Hindlimb muscle (tissue), 1 donor: Measurements from ENCODE around the gene ZNF471. TPM values are rescaled to one million over a fixed set of nuclear protein-coding genes. Genes with fewer than 3 reads are reported as not detected.

ENCODE experiments used
- DNase-seq: peaks from one replicate; pipeline ENCODE4 v3.0.0-alpha.2; 2013
- polyA plus RNA-seq: library from polyadenylated mRNA; unstranded; fragments of 120-200 nt; gene quantifications from one replicate; pipeline ENCODE4 v1.2.1, GENCODE V29; 2013; ENCODE audit not compliant: insufficient read length

ZNF471 gene
- polyA plus RNA-seq, result 14.6 TPM

- peak; percentile 99 for DNase-seq
Measured at GRCh38 chr19:56507446-56508289, at the start of gene ZNF471. Gene ZNF471 (plus strand): TSS chr19:56507855. CDS start chr19:56511572, 3,717 bp downstream.

- DNase-seq, result no peak
Measured at GRCh38 chr19:56474308-56474707, 33.3 kb upstream of the ZNF471 start.

- DNase-seq, result no peak
Measured at GRCh38 chr19:56476093-56476492, 31.6 kb upstream of the ZNF471 start.

GRCh38 chr19:56476651-56477428, 30.8 kb upstream of the ZNF471 start, which contains the start of gene ZNF667:
Gene ZNF667 (minus strand): TSS chr19:56477345. CDS start chr19:56462370, 14,975 bp downstream.
- no peak for DNase-seq

GRCh38 chr19:56477429-56478338, 30.0 kb upstream of the ZNF471 start:
- peak; percentile 94 for DNase-seq

- DNase-seq, result no peak
Measured at GRCh38 chr19:56491399-56491798, 16.3 kb upstream of the ZNF471 start.

GRCh38 chr19:56504581-56504980, 3.1 kb upstream of the ZNF471 start:
- no peak for DNase-seq

GRCh38 chr19:56508290-56508778, 679 bp downstream of the ZNF471 start:
- peak; percentile 2 for DNase-seq

GRCh38 chr19:56525214-56525860, 17.7 kb downstream of the ZNF471 start:
- no peak for DNase-seq

GRCh38 chr19:56537442-56537841, 29.8 kb downstream of the ZNF471 start:
- DNase-seq, result no peak

GRCh38 chr19:56538254-56538760, 30.7 kb downstream of the ZNF471 start:
- DNase-seq, result peak; percentile 91

GRCh38 chr19:56538761-56539263, 31.2 kb downstream of the ZNF471 start, which contains the start of gene ZFP28:
Gene ZFP28 (plus strand): TSS chr19:56538948. CDS start chr19:56539019, 71 bp downstream.
- no peak for DNase-seq

- DNase-seq, result no peak
Measured at GRCh38 chr19:56543776-56544175, 36.1 kb downstream of the ZNF471 start.

- no peak for DNase-seq
Measured at GRCh38 chr19:56547535-56547934, 39.9 kb downstream of the ZNF471 start.

GRCh38 chr19:56554272-56554869, 46.7 kb downstream of the ZNF471 start:
- no peak for DNase-seq

- no peak for DNase-seq
Measured at GRCh38 chr19:56562766-56563165, 55.1 kb downstream of the ZNF471 start.

- no peak for DNase-seq
Measured at GRCh38 chr19:56566904-56567273, 59.2 kb downstream of the ZNF471 start.

- DNase-seq, result peak; percentile 94
Measured at GRCh38 chr19:56567274-56568120, 59.8 kb downstream of the ZNF471 start, which contains the start of gene ZNF470. Gene ZNF470 (plus strand): TSS chr19:56567468. CDS start chr19:56570312, 2,844 bp downstream.

- no peak for DNase-seq
Measured at GRCh38 chr19:56572589-56572988, 64.9 kb downstream of the ZNF471 start.

- no peak for DNase-seq
Measured at GRCh38 chr19:56573914-56574313, 66.3 kb downstream of the ZNF471 start.
